Neuron (in vitro differentiated cells): ENCODE data around the gene PDE1C.

Experiments
- H2AFZ ChIP-seq: one replicate; pipeline ENCODE4 v1.6.1; 2013; ENCODE audit warnings: low read depth, mild to moderate bottlenecking, inconsistent platforms, low read length, moderate library complexity
- H3K27me3 ChIP-seq: one replicate; pipeline ENCODE4 v1.6.1; 2013; ENCODE audit warnings: low read length; ENCODE audit not compliant: insufficient read depth
- H3K36me3 ChIP-seq: one replicate; pipeline ENCODE4 v1.6.1; 2013; ENCODE audit warnings: low read length; ENCODE audit not compliant: insufficient read depth
- H3K4me1 ChIP-seq: one replicate; pipeline ENCODE4 v1.6.1; 2013; ENCODE audit warnings: low read length; ENCODE audit not compliant: insufficient read depth
- H3K4me3 ChIP-seq: 2 replicates; pipeline ENCODE4 v1.5.1; 2013; ENCODE audit warnings: mild to moderate bottlenecking, low read length, moderate library complexity
- H3K9me3 ChIP-seq: one replicate; pipeline ENCODE4 v1.6.1; 2013; ENCODE audit warnings: low read length

Gene PDE1C

GRCh38 chr7:31874631-31875386 lies 195.4 kb downstream of the PDE1C start:
- Histone ChIP-seq H3K4me1 (no peaks in the 10 kb centered on the region), H3K27me3 (no peaks in the 10 kb centered on the region), H2AFZ (no peak overlapping the region), H3K9me3 (no peaks in the 10 kb centered on the region), H3K36me3 (no peaks in the 10 kb centered on the region), H3K4me3 (no peak overlapping the region)

DNA sequence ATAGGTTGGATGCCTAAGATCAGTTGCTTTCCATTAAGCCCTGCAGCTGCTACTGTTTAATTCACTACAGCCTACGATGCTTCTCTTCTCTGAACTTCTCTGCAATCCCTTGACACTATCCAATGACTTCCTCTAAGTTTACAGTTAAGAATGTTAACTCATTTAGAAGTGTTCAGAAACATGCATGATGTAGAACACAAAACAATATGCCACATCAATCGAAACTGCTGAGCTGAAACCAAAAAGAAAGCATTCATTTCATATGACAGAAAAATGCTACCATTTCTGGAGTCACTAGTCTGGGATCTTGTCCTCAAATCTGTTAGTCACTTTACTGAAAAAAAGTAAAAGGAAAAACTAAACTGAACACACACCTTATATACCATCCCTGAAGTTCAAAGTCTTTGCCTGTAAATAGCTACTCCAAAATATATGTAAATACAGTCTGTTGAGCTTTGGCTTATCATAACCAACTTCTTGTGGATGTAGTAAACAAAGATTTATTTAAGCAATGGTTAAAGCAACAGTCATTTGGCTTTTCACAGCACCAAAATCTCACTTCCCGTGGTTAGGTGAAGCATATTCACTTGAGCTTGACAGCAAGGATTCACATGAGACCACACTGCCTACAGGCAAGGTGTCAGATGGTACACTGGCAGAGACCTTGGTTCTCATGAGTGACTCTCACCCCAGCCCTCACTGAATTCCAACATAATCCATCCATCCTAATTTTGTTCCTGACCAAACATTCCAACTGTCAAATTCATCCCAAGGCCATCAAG lies 196.2 kb downstream of the PDE1C start:
- Histone ChIP-seq H3K27me3 (no peaks in the 10 kb centered on the region), H3K4me1 (no peaks in the 10 kb centered on the region), H3K36me3 (no peaks in the 10 kb centered on the region), H3K9me3 (no peaks in the 10 kb centered on the region), H3K4me3 (no peak overlapping the region), H2AFZ (no peak overlapping the region)

DNA sequence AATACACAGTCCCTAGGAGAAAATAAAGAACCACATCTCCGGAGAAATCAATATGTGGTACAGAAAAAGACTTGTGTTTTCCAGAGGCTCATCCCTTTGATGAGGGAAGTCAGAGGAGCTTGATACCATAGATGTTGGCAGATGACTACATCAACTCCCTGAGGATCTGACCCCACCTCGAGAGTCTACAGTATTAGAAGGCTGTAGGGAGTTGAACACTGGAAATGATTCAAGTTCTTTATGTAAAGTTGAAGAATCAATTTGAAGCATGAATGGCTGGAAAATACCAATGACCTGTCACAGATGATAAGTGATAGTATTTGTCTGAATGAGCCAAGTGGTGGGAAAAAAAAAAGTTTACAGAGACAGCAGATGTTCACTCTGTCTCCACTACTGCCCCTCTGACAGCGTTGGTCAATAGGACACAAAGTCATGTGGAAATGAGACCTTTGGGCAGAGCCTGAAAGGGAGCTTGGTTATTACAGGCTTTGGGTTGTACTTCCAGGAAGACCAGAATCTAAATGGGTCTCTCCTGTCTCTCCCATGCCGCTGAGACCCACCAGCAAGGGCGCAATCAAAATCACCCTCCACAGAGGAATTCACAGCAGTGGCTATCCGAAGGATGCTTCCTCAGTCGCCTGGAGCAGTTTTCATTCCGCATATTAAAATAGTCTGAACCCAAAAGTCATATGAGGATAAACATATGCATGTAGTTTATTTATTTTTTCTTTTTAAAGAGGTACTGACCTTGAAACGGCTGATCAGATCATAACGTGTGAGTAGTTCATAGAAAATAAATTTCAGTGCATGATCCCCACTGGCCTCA lies 197.4 kb downstream of the PDE1C start:
- H3K36me3 ChIP-seq: no peaks in the 10 kb centered on the region
- no peaks in the 10 kb centered on the region for H3K4me1 ChIP-seq
- H3K9me3 ChIP-seq: no peaks in the 10 kb centered on the region
- H3K27me3 ChIP-seq: no peaks in the 10 kb centered on the region
- no peak overlapping the region for H3K4me3 ChIP-seq
- H2AFZ ChIP-seq: no peak overlapping the region

DNA sequence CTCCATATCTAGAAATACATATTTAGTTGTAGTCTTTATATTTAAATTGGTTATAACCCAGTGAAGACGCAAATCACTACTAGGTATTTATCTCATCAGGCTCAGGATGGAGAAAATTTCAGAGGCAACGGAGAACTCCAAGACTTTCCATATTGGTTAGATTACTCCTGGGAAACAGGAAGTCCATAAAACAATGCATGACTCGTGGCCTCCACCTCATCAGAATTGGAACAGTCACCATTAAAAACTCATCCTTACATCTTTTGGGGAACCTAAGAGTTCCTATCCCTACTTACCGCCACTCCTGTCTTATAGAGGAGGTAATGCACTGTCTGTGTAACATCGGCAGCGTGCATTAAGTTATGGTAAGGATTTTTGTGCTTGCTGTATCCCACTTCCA lies 205.6 kb downstream of the PDE1C start:
- Histone ChIP-seq H2AFZ (no peak overlapping the region), H3K27me3 (no peaks in the 10 kb centered on the region), H3K36me3 (no peaks in the 10 kb centered on the region), H3K4me1 (no peaks in the 10 kb centered on the region), H3K4me3 (no peak overlapping the region), H3K9me3 (no peaks in the 10 kb centered on the region)

DNA sequence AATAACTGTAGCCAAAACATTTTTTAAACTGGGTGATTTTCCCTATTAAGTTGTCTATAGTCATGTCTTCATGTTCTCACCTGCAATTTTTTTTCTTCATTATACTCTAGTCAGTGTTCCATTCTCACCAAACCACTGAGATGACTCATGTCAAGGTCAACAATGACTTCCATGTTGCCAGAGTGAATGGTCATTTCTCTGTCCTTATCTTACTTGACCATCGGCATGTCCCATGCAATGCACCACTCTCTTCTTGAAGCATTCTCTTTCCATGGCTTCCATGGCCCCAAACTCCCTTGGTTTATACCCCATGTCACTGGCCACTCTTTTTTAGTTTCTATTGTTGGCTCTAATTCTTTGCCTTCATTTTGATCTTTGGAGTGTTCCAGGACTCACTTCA lies 209.3 kb downstream of the PDE1C start:
- H3K36me3 ChIP-seq: no peaks in the 10 kb centered on the region
- no peaks in the 10 kb centered on the region for H3K9me3 ChIP-seq
- H3K4me3 ChIP-seq: no peak overlapping the region
- no peak overlapping the region for H2AFZ ChIP-seq
- H3K4me1 ChIP-seq: no peaks in the 10 kb centered on the region
- H3K27me3 ChIP-seq: no peaks in the 10 kb centered on the region

- Histone ChIP-seq H3K4me1 (no peaks in the 10 kb centered on the region), H2AFZ (no peak overlapping the region), H3K4me3 (no peak overlapping the region), H3K36me3 (no peaks in the 10 kb centered on the region), H3K27me3 (no peaks in the 10 kb centered on the region), H3K9me3 (no peaks in the 10 kb centered on the region)
These were observed 212.2 kb downstream of the PDE1C start for GRCh38 chr7:31858055-31858454.

DNA sequence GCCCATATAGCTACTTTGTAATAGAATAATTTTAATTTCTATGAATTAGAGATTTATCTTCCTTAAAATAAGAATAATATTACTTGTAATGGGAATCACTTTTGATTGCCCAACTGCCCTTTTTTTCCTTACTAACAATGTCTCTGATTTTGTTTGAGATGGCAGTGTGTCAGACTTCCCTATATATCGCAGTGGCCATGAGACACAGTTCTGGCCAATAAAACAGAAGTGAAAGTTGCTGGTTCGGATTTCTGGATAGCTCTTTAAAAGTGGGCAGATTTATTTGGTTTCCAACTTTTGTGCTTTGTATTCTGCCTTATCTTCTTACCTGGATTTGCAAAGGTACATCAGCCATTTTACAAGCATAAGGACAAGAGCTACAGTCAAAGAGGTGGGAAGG lies 213.0 kb downstream of the PDE1C start:
- Histone ChIP-seq H3K4me1 (no peaks in the 10 kb centered on the region), H3K4me3 (no peak overlapping the region), H3K36me3 (no peaks in the 10 kb centered on the region), H3K9me3 (no peaks in the 10 kb centered on the region), H2AFZ (no peak overlapping the region), H3K27me3 (no peaks in the 10 kb centered on the region)

- no peaks in the 10 kb centered on the region for H3K27me3 ChIP-seq
- no peaks in the 10 kb centered on the region for H3K4me1 ChIP-seq
- no peaks in the 10 kb centered on the region for H3K9me3 ChIP-seq
- no peaks in the 10 kb centered on the region for H3K36me3 ChIP-seq
- no peak overlapping the region for H2AFZ ChIP-seq
- H3K4me3 ChIP-seq: no peak overlapping the region
These were observed 213.9 kb downstream of the PDE1C start for GRCh38 chr7:31856337-31856736.

- no peak overlapping the region for H2AFZ ChIP-seq
- no peaks in the 10 kb centered on the region for H3K36me3 ChIP-seq
These were observed 214.7 kb downstream of the PDE1C start for GRCh38 chr7:31855530-31855929.

DNA sequence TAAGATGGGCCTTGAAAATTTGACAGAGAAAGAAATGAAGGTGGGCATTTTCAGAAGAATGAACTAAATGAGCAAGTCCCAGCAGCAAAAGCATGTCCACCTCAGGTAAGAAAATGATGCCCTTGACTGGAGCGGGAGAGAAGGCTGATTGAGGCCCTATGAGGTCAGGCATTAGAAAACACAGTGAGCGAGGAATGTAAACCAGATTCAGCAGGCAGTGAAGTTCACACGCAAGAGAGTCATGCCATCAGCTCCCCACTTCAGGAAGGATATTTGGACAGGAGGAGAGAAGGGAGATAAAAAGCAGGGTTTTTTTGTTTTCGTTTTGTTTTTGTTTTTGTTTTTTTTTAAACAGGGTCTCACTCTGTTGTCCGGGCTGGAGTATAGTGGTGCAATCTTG lies 216.8 kb downstream of the PDE1C start:
- H3K4me1 ChIP-seq: no peaks in the 10 kb centered on the region
- H3K9me3 ChIP-seq: no peaks in the 10 kb centered on the region
- no peak overlapping the region for H2AFZ ChIP-seq
- no peaks in the 10 kb centered on the region for H3K27me3 ChIP-seq
- no peak overlapping the region for H3K4me3 ChIP-seq
- no peaks in the 10 kb centered on the region for H3K36me3 ChIP-seq

More at GRCh38 chr7:31855530-31855929, 214.7 kb downstream of the PDE1C start:
- Histone ChIP-seq H3K4me3 (no peak overlapping the region), H3K4me1 (no peaks in the 10 kb centered on the region), H3K27me3 (no peaks in the 10 kb centered on the region), H3K9me3 (no peaks in the 10 kb centered on the region)

DNA sequence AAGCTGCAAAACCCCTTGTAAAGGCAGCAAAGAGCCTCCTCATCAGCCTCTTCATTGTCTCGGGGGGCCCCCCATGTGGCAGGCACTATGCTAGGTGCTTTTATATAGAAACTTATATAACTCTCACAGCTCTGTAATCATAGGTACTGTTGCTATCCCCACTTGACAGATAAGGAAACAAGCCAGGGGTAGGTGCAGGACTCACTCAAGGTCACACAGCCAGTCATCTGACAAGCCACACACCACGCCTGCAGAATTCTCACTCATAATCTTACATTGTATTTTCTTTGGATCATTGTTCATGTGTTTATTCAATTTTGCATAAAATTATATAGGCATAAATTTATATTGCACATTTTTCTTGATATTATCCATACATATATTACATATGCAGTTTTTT lies 217.7 kb downstream of the PDE1C start:
- Histone ChIP-seq H3K9me3 (no peaks in the 10 kb centered on the region), H3K36me3 (no peaks in the 10 kb centered on the region), H2AFZ (no peak overlapping the region)

GRCh38 chr7:31851119-31851518 lies 219.1 kb downstream of the PDE1C start:
- Histone ChIP-seq H2AFZ (no peak overlapping the region), H3K9me3 (no peaks in the 10 kb centered on the region), H3K4me3 (no peak overlapping the region), H3K27me3 (no peaks in the 10 kb centered on the region), H3K4me1 (no peaks in the 10 kb centered on the region), H3K36me3 (no peaks in the 10 kb centered on the region)

More for the DNA sequence above, 217.7 kb downstream of the PDE1C start:
- Histone ChIP-seq H3K4me1 (no peaks in the 10 kb centered on the region), H3K4me3 (no peak overlapping the region), H3K27me3 (no peaks in the 10 kb centered on the region)

GRCh38 chr7:31850601-31851000 lies 219.6 kb downstream of the PDE1C start:
- no peaks in the 10 kb centered on the region for H3K36me3 ChIP-seq
- H2AFZ ChIP-seq: no peak overlapping the region
- H3K4me1 ChIP-seq: no peaks in the 10 kb centered on the region
- no peak overlapping the region for H3K4me3 ChIP-seq
- H3K27me3 ChIP-seq: no peaks in the 10 kb centered on the region
- H3K9me3 ChIP-seq: no peaks in the 10 kb centered on the region
